ENCODE results near the gene EXOSC6.
"Not testable (repeated sequence)": the region's sequence is repeated elsewhere in the genome, so short reads cannot be mapped to it uniquely, and the experiment has no call there.

Gene EXOSC6

GRCh38 chr16:70250748-70251628 lies 752 bp downstream of the EXOSC6 start:
- Histone ChIP-seq H3K4me3 (ENCODE audit: insufficient read depth, low read length, poor library complexity, severe bottlenecking) (peak overlapping the region; percentile 86), H3F3A (ENCODE audit: insufficient read depth) (peaks cover 18% of the 10 kb centered on the region), H3K79me2 (ENCODE audit: insufficient read depth, low read length) (peaks cover 32% of the 10 kb centered on the region), H3K9me2 (replicated peaks; ENCODE audit: insufficient read depth, low read length) (no peaks in the 10 kb centered on the region), H4K20me1 (ENCODE audit: low read depth, low read length) (0 out of 2 replicates have a peak, but pooled peaks cover 4% of the 10 kb centered on the region), H2AFZ (ENCODE audit: low read depth, low read length, severe bottlenecking) (peak overlapping the region; percentile 48), H3K27ac (ENCODE audit: low read depth, low read length) (peak overlapping the region; percentile 92), H3K36me3 (ENCODE audit: low read length) (peaks cover 5% of the 10 kb centered on the region; the same call in 1 of the 2 replicates), H3K27me3 (ENCODE audit: low read length) (no peaks in the 10 kb centered on the region), H3K9me3 (ENCODE audit: insufficient read depth, low read length) (no peaks in the 10 kb centered on the region), H3K9ac (ENCODE audit: low read length) (peak overlapping the region; percentile 93), H3K4me2 (ENCODE audit: low read depth, low read length, poor library complexity, severe bottlenecking) (peak overlapping the region; percentile 94)
- TF ChIP-seq CTCF (IDR thresholded peaks at IDR 0.05; ENCODE audit: insufficient read depth, low read length, poor library complexity, severe bottlenecking) (peak; percentile 9), EZH2phosphoT487 (conservative IDR thresholded peaks at IDR 0.05; ENCODE audit: low read length) (no peak)

GRCh38 chr16:70249697-70250096 lies 2.0 kb downstream of the EXOSC6 start:
- Histone ChIP-seq H3F3A (ENCODE audit: insufficient read depth) (peaks cover 18% of the 10 kb centered on the region), H3K4me3 (ENCODE audit: insufficient read depth, low read length, poor library complexity, severe bottlenecking) (peak overlapping the region; percentile 54), H3K79me2 (ENCODE audit: insufficient read depth, low read length) (peaks cover 32% of the 10 kb centered on the region), H3K4me2 (ENCODE audit: low read depth, low read length, poor library complexity, severe bottlenecking) (peak overlapping the region; percentile 94)
- not testable (repeated sequence) for H4K20me1 ChIP-seq (ENCODE audit: low read depth, low read length); H3K9me3 ChIP-seq (ENCODE audit: insufficient read depth, low read length); H3K27ac ChIP-seq (ENCODE audit: low read depth, low read length); H3K9me2 ChIP-seq (replicated peaks; ENCODE audit: insufficient read depth, low read length); H3K9ac ChIP-seq (ENCODE audit: low read length); H3K27me3 ChIP-seq (ENCODE audit: low read length); H2AFZ ChIP-seq (ENCODE audit: low read depth, low read length, severe bottlenecking); H3K36me3 ChIP-seq (ENCODE audit: low read length)

GRCh38 chr16:70238773-70239172 lies 13.0 kb downstream of the EXOSC6 start:
- not testable (repeated sequence) for H2AFZ ChIP-seq (ENCODE audit: low read depth, low read length, severe bottlenecking); H3K27me3 ChIP-seq (ENCODE audit: low read length); H3K4me2 ChIP-seq (ENCODE audit: low read depth, low read length, poor library complexity, severe bottlenecking); H3K4me3 ChIP-seq (ENCODE audit: insufficient read depth, low read length, poor library complexity, severe bottlenecking); H3K9me3 ChIP-seq (ENCODE audit: insufficient read depth, low read length); H3K9me2 ChIP-seq (replicated peaks; ENCODE audit: insufficient read depth, low read length); H4K20me1 ChIP-seq (ENCODE audit: low read depth, low read length); H3K79me2 ChIP-seq (ENCODE audit: insufficient read depth, low read length); H3K27ac ChIP-seq (ENCODE audit: low read depth, low read length); H3F3A ChIP-seq (ENCODE audit: insufficient read depth); H3K9ac ChIP-seq (ENCODE audit: low read length); H3K36me3 ChIP-seq (ENCODE audit: low read length)

- not testable (repeated sequence) for H3K27me3 ChIP-seq (ENCODE audit: low read length); H2AFZ ChIP-seq (ENCODE audit: low read depth, low read length, severe bottlenecking); H3K9me2 ChIP-seq (replicated peaks; ENCODE audit: insufficient read depth, low read length); H4K20me1 ChIP-seq (ENCODE audit: low read depth, low read length); H3K9ac ChIP-seq (ENCODE audit: low read length); H3K4me3 ChIP-seq (ENCODE audit: insufficient read depth, low read length, poor library complexity, severe bottlenecking); H3K4me2 ChIP-seq (ENCODE audit: low read depth, low read length, poor library complexity, severe bottlenecking); H3F3A ChIP-seq (ENCODE audit: insufficient read depth); H3K9me3 ChIP-seq (ENCODE audit: insufficient read depth, low read length); H3K79me2 ChIP-seq (ENCODE audit: insufficient read depth, low read length); H3K36me3 ChIP-seq (ENCODE audit: low read length); H3K27ac ChIP-seq (ENCODE audit: low read depth, low read length)
Observed at GRCh38 chr16:70231831-70232230, 19.9 kb downstream of the EXOSC6 start.

GRCh38 chr16:70226024-70226423 lies 25.7 kb downstream of the EXOSC6 start:
- H2AFZ ChIP-seq (ENCODE audit: low read depth, low read length, severe bottlenecking); H3K79me2 ChIP-seq (ENCODE audit: insufficient read depth, low read length); H3K4me2 ChIP-seq (ENCODE audit: low read depth, low read length, poor library complexity, severe bottlenecking); H3K27me3 ChIP-seq (ENCODE audit: low read length); H3K9me2 ChIP-seq (replicated peaks; ENCODE audit: insufficient read depth, low read length); H4K20me1 ChIP-seq (ENCODE audit: low read depth, low read length); H3F3A ChIP-seq (ENCODE audit: insufficient read depth); H3K27ac ChIP-seq (ENCODE audit: low read depth, low read length); H3K36me3 ChIP-seq (ENCODE audit: low read length); H3K9ac ChIP-seq (ENCODE audit: low read length); H3K9me3 ChIP-seq (ENCODE audit: insufficient read depth, low read length); H3K4me3 ChIP-seq (ENCODE audit: insufficient read depth, low read length, poor library complexity, severe bottlenecking): not testable (repeated sequence)

- H3F3A ChIP-seq (ENCODE audit: insufficient read depth); H3K9me3 ChIP-seq (ENCODE audit: insufficient read depth, low read length); H3K4me2 ChIP-seq (ENCODE audit: low read depth, low read length, poor library complexity, severe bottlenecking); H3K27me3 ChIP-seq (ENCODE audit: low read length); H3K4me3 ChIP-seq (ENCODE audit: insufficient read depth, low read length, poor library complexity, severe bottlenecking); H3K79me2 ChIP-seq (ENCODE audit: insufficient read depth, low read length); H3K9me2 ChIP-seq (replicated peaks; ENCODE audit: insufficient read depth, low read length); H2AFZ ChIP-seq (ENCODE audit: low read depth, low read length, severe bottlenecking); H3K9ac ChIP-seq (ENCODE audit: low read length); H3K36me3 ChIP-seq (ENCODE audit: low read length); H3K27ac ChIP-seq (ENCODE audit: low read depth, low read length); H4K20me1 ChIP-seq (ENCODE audit: low read depth, low read length): not testable (repeated sequence)
Observed at GRCh38 chr16:70225430-70225829, 26.3 kb downstream of the EXOSC6 start.

GRCh38 chr16:70224645-70225044 lies 27.1 kb downstream of the EXOSC6 start:
- not testable (repeated sequence) for H3K27ac ChIP-seq (ENCODE audit: low read depth, low read length); H3K4me2 ChIP-seq (ENCODE audit: low read depth, low read length, poor library complexity, severe bottlenecking); H3K9me3 ChIP-seq (ENCODE audit: insufficient read depth, low read length); H3K9ac ChIP-seq (ENCODE audit: low read length); H3K36me3 ChIP-seq (ENCODE audit: low read length); H2AFZ ChIP-seq (ENCODE audit: low read depth, low read length, severe bottlenecking); H3K79me2 ChIP-seq (ENCODE audit: insufficient read depth, low read length); H4K20me1 ChIP-seq (ENCODE audit: low read depth, low read length); H3K9me2 ChIP-seq (replicated peaks; ENCODE audit: insufficient read depth, low read length); H3F3A ChIP-seq (ENCODE audit: insufficient read depth); H3K4me3 ChIP-seq (ENCODE audit: insufficient read depth, low read length, poor library complexity, severe bottlenecking); H3K27me3 ChIP-seq (ENCODE audit: low read length)

Data from SU-DHL-6 (cell line).